Measurements from ENCODE around the gene ATP10A. TPM values are rescaled to one million over a fixed set of nuclear protein-coding genes. Genes with fewer than 3 reads are reported as not detected.

The ATP10A gene
- total and polyA plus RNA-seq, 9 of the 15 experiments (the other 6 are each of a cell fraction or from before 2014, with no cell fraction given) = 0.09 TPM; not detected in 8

GRCh38 chr15:25858952-25859760 lies 4.0 kb downstream of the ATP10A start:
- FAIRE-seq (no peak), ATAC-seq (no peak; the same call in 2 of the 3 replicates), DNase-seq (ENCODE audit: extremely low read depth in 1 of 4, low spot score in 3 of 4) (no peak)
- H3K4me2 ChIP-seq (ENCODE audit: insufficient read depth, low read length) = no peak overlapping the region
- no peak overlapping the region for H3K27ac ChIP-seq (ENCODE audit: extremely low read depth, low read depth, low read length)
- TF ChIP-seq BDP1 (IDR thresholded peaks at IDR 0.05; ENCODE audit: insufficient read depth, insufficient read length) = no peak
- no peak for TF ChIP-seq SIX5 (IDR thresholded peaks at IDR 0.05; ENCODE audit: borderline replicate concordance in 1 of 2, insufficient read depth in 1 of 2, low read depth in 1 of 2, low read length in 2 of 2)
- no peak for TF ChIP-seq MCM3 (IDR thresholded peaks at IDR 0.05)
- TF ChIP-seq THRA (IDR thresholded peaks at IDR 0.05) = no peak
- no peak overlapping the region for H3K4me3 ChIP-seq
- no peaks in the 10 kb centered on the region; the same call in 1 of the 2 replicates for H4K20me1 ChIP-seq (replicated peaks; ENCODE audit: control insufficient read depth, insufficient read depth, low read length)
- peaks cover 0 to 29% of the 10 kb centered on the region in 2 experiments; a peak in 2 of 5 replicates for H3K27me3 ChIP-seq (ENCODE audit: control insufficient read depth in 2 of 2, insufficient read depth in 2 of 2, low read length in 2 of 2)
- POLR2A ChIA-PET = interaction anchor here (1.1 kb wide), 1 partner anchor 11 kb away, joined by 4 read pairs; no protein-coding TSS in a partner anchor
- CTCF ChIA-PET (ENCODE audit: low intra/inter-chr PET ratio) = no interaction called here
- no peaks in the 10 kb centered on the region for H3K79me2 ChIP-seq (ENCODE audit: control insufficient read depth, insufficient read depth, low read length)
- no TSS peak for BruUV-seq (replicated peaks)
- intact Hi-C loops (cut with micrococcal nuclease) (no loop called here), in situ Hi-C loops (cut with MboI) (no loop called here)
- H3K9me1 ChIP-seq (ENCODE audit: control insufficient read depth, insufficient read depth, low read length) = no peaks in the 10 kb centered on the region
- WGBS (ENCODE audit: insufficient coverage, low coverage, missing lambda C conversion rate) = 0% methylated on average over 10 of the region's 13 CpGs
- no peaks in the 10 kb centered on the region for H3K36me3 ChIP-seq (ENCODE audit: control insufficient read depth, insufficient read depth, low read length)
- H3K4me1 ChIP-seq (replicated peaks in 1 of 2; ENCODE audit: control insufficient read depth in 2 of 2, insufficient read depth in 2 of 2, low read length in 2 of 2) = peaks cover 0 to 12% of the 10 kb centered on the region in 2 experiments; a peak in 1 of 5 replicates
- no peaks in the 10 kb centered on the region for H3K9me3 ChIP-seq (replicated peaks; ENCODE audit: control insufficient read depth, insufficient read depth, low read depth, low read length)
- H3K9ac ChIP-seq (ENCODE audit: insufficient read depth in 1 of 2, low read depth in 2 of 2, low read length in 2 of 2) = no peak overlapping the region
- no peak overlapping the region for H2AFZ ChIP-seq (ENCODE audit: low read depth, low read length)
